Measurements from ENCODE around the gene ACBD3.

GRCh38 chr1:226222686-226223085 lies 36.1 kb upstream of the ACBD3 start:
- TF ChIP-seq POLR2A (IDR thresholded peaks at IDR 0.05; ENCODE audit: low read depth, low read length) = no peak
- no peak for TF ChIP-seq POLR2AphosphoS5 (IDR thresholded peaks at IDR 0.05; ENCODE audit: low read depth, low read length)
- TF ChIP-seq TAF1 (IDR thresholded peaks at IDR 0.05; ENCODE audit: borderline replicate concordance, low read depth, low read length) = no peak
